22Rv1 (cell line): ENCODE results near the gene ATP1B1.

Experiments
- H3K27ac ChIP-seq: fragments of 450-650 bp; 2 replicates; pipeline ENCODE4 v1.5.1; 2017
- CTCF ChIP-seq: fragments of 450-650 bp; IDR thresholded peaks from 2 replicates; pipeline ENCODE4 v1.5.1; 2017; ENCODE audit warnings: mild to moderate bottlenecking
- ZFX ChIP-seq: fragments of 450-650 bp; IDR thresholded peaks from 2 replicates; pipeline ENCODE4 v1.6.1; 2017; ENCODE audit warnings: antibody characterized with exemption, borderline replicate concordance

The ATP1B1 gene

GRCh38 chr1:169141356-169141755, 34.9 kb downstream of the ATP1B1 start:
- no peak overlapping the region for H3K27ac ChIP-seq

DNA sequence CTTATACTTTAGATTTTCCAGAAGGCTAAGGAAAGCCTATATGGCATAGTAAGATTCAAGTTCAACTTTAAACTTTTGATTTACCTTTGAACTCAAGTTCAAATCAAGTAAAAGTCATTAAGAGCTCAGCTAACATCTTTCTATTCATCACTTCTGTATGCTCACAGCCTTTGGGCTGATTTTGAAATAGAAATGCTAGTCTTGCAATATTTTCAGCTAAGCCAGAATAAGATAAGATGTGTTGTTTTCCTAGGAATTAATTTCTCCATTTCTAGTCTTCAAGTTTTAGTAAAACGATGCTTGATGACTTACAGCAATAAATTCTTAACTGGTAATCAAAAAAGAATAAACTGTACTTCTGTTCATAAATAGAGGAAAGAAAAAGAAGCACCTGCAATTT, 35.6 kb downstream of the ATP1B1 start:
- H3K27ac ChIP-seq = no peak overlapping the region
- TF ChIP-seq CTCF (no peak), ZFX (no peak)

More at GRCh38 chr1:169141356-169141755, 34.9 kb downstream of the ATP1B1 start:
- no peak for TF ChIP-seq ZFX
- TF ChIP-seq CTCF = no peak

- TF ChIP-seq CTCF (no peak), ZFX (no peak)
- H3K27ac ChIP-seq = no peak overlapping the region
Measured at GRCh38 chr1:169143346-169143745, 36.9 kb downstream of the ATP1B1 start.

GRCh38 chr1:169143984-169144383, 37.5 kb downstream of the ATP1B1 start:
- TF ChIP-seq ZFX (no peak), CTCF (no peak)
- no peak overlapping the region for H3K27ac ChIP-seq

GRCh38 chr1:169144941-169145626, 38.6 kb downstream of the ATP1B1 start:
- TF ChIP-seq ZFX (no peak), CTCF (no peak)
- H3K27ac ChIP-seq = no peak overlapping the region

GRCh38 chr1:169146576-169147214, 40.2 kb downstream of the ATP1B1 start:
- TF ChIP-seq ZFX (no peak), CTCF (no peak)
- H3K27ac ChIP-seq = no peak overlapping the region
